Measurements from ENCODE around the gene GPR137B. TPM values are rescaled to one million over a fixed set of nuclear protein-coding genes. Genes with fewer than 3 reads are reported as not detected.

Gene GPR137B
- total RNA-seq, 1 donor from 2014 or later, result 16.0 TPM

GRCh38 chr1:236133802-236134201, 8.5 kb upstream of the GPR137B start:
- H3K27me3 Mint-ChIP-seq, result peaks cover 22% of the 10 kb centered on the region
- H3K9me3 Mint-ChIP-seq, result no peaks in the 10 kb centered on the region
- no peak overlapping the region for H3K4me3 Mint-ChIP-seq
- no peak for DNase-seq (ENCODE audit: extremely low spot score, unreplicated experiment)
- no peaks in the 10 kb centered on the region for H3K36me3 Mint-ChIP-seq
- no peak overlapping the region for H3K27ac Mint-ChIP-seq
- H3K4me1 Mint-ChIP-seq (ENCODE audit: unreplicated experiment), result peaks cover 9% of the 10 kb centered on the region
- TF ChIP-seq, protein P1, sequence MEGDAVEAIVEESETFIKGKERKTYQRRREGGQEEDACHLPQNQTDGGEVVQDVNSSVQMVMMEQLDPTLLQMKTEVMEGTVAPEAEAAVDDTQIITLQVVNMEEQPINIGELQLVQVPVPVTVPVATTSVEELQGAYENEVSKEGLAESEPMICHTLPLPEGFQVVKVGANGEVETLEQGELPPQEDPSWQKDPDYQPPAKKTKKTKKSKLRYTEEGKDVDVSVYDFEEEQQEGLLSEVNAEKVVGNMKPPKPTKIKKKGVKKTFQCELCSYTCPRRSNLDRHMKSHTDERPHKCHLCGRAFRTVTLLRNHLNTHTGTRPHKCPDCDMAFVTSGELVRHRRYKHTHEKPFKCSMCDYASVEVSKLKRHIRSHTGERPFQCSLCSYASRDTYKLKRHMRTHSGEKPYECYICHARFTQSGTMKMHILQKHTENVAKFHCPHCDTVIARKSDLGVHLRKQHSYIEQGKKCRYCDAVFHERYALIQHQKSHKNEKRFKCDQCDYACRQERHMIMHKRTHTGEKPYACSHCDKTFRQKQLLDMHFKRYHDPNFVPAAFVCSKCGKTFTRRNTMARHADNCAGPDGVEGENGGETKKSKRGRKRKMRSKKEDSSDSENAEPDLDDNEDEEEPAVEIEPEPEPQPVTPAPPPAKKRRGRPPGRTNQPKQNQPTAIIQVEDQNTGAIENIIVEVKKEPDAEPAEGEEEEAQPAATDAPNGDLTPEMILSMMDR (conservative IDR thresholded peaks at IDR 0.05), result no peak

- Mint-ChIP-seq H3K36me3 (no peaks in the 10 kb centered on the region), H3K4me3 (no peak overlapping the region), H3K4me1 (ENCODE audit: unreplicated experiment) (peaks cover 7% of the 10 kb centered on the region), H3K27me3 (peaks cover 52% of the 10 kb centered on the region), H3K9me3 (no peaks in the 10 kb centered on the region), H3K27ac (no peak overlapping the region)
- no peak for DNase-seq (ENCODE audit: extremely low spot score, unreplicated experiment)
- TF ChIP-seq, protein P1 (conservative IDR thresholded peaks at IDR 0.05), result no peak
Measured at GRCh38 chr1:236137285-236137852, 5.0 kb upstream of the GPR137B start.

DNA sequence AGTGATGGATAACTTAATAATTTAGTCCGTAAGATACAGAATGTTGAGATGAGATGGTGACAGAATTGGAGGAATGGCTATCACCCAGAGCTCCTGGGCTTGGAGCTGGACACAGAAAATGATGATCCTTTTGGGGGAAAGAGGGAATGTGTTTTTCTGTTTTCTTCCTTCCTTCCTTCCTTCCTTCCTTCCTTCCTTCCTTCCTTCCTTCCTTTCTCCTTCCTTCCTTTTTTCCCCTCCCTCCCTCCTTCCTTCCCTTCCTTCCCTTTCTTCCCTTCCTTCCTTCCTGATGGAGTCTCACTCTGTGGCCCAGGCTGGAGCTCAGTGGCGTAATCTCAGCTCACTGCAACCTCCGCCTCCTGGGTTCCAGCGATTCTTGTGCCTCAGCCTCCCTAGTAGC, 2.8 kb upstream of the GPR137B start:
- Mint-ChIP-seq H3K4me1 (ENCODE audit: unreplicated experiment) (peaks cover 19% of the 10 kb centered on the region), H3K9me3 (no peaks in the 10 kb centered on the region), H3K36me3 (no peaks in the 10 kb centered on the region), H3K4me3 (peak overlapping the region; percentile 7), H3K27me3 (peaks cover 56% of the 10 kb centered on the region), H3K27ac (no peak overlapping the region)
- DNase-seq (ENCODE audit: extremely low spot score, unreplicated experiment), result no peak
- TF ChIP-seq, protein P1 (conservative IDR thresholded peaks at IDR 0.05), result no peak

DNA sequence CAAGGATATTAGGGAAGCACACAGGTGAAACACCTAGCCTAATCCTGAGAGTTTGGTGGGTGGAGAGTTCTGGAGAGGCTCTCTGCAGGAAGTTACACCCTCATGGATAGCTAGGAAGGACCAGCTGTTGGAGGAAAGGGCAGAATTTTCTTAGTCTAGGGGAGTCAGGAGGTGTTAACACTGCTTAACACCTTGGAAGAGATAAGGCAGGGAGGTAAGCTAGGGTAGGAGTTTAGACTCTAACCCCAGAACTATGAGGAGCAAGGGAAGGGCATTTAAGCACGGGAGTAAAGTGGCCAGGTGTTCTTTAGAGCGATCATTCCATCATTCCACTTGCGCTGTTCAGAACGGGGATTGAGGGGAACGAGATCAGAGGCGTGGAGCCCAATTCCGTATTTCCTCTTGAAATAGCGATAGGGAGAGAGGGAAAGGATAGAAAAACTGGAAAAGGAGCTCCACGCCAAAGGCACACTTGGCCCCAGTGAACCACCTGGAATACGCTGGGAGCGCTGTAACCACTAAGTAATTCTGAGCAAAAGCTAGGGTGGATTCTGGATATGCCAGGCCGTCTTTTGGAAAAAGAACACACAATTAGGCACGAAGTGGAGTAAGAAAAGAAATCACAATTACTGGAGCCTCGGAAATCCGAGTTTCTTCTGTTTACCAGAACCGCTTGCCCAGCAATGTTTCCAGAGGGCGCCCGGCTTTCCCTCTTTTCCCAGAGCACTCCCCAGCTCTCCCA, 1.5 kb upstream of the GPR137B start:
- H3K36me3 Mint-ChIP-seq, result no peaks in the 10 kb centered on the region
- peaks cover 26% of the 10 kb centered on the region for H3K4me1 Mint-ChIP-seq (ENCODE audit: unreplicated experiment)
- H3K27me3 Mint-ChIP-seq, result peaks cover 49% of the 10 kb centered on the region
- no peaks in the 10 kb centered on the region for H3K9me3 Mint-ChIP-seq
- peak overlapping the region; percentile 92 for H3K4me3 Mint-ChIP-seq
- TF ChIP-seq, protein P1 (conservative IDR thresholded peaks at IDR 0.05), result no peak
- no peak for DNase-seq (ENCODE audit: extremely low spot score, unreplicated experiment)
- H3K27ac Mint-ChIP-seq, result peak overlapping the region; percentile 78

DNA sequence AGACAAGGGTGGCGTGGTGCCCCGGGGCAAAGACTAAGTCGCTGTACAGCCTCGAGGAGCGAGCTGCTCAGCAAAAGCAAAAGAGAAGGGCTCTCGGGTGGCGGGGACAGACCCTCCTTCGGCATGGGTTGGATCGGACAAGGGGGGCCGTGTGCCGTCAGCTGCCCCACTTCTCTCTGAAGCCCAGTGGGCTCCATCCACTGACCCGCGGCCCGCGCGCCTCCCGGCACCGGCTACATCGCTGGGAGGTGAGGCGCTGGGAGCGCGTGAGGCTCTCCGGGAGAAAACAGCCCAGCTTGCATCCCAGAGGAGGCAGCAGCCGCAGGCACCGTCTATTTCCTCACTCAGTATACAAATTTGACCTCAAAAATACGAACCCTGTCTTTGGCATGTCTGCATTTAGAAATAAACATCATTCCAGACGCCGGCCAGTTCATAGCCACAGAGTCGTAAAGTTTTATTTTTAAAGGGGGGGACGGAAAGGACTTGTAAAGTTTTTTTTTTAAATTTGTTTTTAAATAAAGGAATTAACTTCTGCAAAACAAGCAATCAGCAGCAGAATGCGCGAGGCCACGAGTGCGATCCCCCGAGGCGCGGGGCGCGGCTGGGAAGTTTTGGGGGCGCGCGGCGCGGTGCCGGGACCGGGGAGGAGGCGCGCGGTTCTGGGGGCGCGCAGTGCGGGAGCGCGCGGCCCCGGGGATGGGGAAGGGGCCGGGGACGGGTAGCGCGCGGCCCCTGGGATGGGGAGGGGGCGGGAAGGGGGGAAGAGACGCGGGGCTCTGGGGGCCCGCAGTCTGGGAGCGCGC, 689 bp upstream of the GPR137B start:
- TF ChIP-seq, protein P1 (conservative IDR thresholded peaks at IDR 0.05), result no peak
- H3K36me3 Mint-ChIP-seq, result peaks cover 3% of the 10 kb centered on the region
- H3K9me3 Mint-ChIP-seq, result no peaks in the 10 kb centered on the region
- peaks cover 49% of the 10 kb centered on the region for H3K27me3 Mint-ChIP-seq
- H3K27ac Mint-ChIP-seq, result peak overlapping the region; percentile 78
- no peak for DNase-seq (ENCODE audit: extremely low spot score, unreplicated experiment)
- H3K4me1 Mint-ChIP-seq (ENCODE audit: unreplicated experiment), result peaks cover 29% of the 10 kb centered on the region
- H3K4me3 Mint-ChIP-seq, result peak overlapping the region; percentile 92

Measured in type B pancreatic cell (in vitro differentiated cells).